NCI-H2107 treated with DMSO at 0.1 percent for 48 hours (cell line): Measurements from ENCODE around the gene A4GNT.
A peak's percentile ranks its signal among the peaks of the same experiment; 100 is the strongest.
"Not testable (repeated sequence)": the region's sequence is repeated elsewhere in the genome, so short reads cannot be mapped to it uniquely, and the experiment has no call there.

Source experiments
- DNase-seq: peaks from one replicate; lab custom pipeline; 2025; ENCODE audit not compliant: unreplicated experiment; lab: John Stamatoyannopoulos, UW

The A4GNT gene

DNA sequence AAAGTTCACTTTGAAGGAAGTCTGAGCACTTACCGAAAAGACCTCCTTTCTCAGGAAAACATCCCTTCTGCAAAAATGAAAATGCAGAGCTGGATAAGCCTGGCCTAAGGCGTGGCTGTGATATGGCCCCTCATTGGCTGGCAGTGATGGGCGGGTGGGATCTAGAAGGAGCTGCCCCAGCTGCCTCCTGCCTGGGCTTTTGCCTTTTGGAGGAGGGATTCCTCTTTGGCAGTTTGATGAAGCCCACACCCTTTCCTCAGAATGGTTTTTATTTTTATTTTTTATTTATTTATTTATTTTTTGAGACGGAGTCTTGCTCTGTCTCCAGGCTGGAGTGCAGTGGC is 12.8 kb downstream of the A4GNT start:
- DNase-seq: no peak

GRCh38 chr3:138118612-138119422 is 13.4 kb downstream of the A4GNT start:
- DNase-seq: peak; percentile 64

DNA sequence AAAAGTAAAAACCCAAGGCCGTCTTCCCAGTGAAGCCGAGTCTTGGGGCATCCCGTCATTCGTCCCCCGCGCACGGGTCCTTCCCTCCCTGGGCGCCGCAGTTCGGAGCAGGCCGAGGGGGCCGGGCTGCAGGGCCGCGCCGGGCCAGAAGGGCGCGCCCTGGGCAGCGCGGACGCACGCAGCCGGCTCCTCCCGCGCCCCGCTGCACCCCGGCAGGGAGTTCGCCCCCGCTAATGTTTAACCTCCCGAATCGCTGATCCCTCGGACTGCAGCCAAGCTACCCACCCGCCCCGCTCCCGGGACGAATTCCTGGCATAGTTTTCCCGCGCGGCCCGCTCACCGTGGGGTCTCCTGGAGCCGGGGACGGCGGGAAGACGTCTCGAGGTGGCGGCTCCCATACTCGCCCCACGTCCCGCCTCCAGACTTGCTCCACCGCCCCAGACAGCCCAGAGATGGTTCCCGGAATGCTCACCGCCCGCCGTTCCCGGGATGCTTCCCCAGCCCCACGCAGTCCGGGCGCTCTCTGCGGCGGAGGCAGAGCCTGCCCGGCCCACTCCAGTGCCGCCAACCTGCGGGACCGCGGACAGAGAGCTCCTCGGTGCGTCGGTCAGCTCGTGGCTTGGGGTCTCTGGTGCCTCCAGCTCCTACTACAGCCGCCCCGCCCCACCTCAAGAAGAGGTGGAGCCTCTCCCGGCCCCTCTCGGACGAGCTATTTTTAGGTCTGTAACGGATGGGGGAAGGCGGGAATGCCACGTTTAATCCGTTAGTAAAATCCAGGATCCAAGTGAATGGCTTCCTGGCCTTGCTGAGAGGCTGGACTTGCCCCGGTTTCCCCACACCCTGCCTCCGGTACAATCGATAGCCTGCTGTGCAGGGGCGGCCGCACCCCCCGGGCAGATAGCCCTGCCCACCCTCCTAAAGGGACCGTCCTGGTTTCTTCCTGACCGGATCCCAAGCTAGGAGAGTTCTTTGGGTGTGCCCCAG is 16.9 kb downstream of the A4GNT start, which contains the start of gene DZIP1L:
TSS of gene DZIP1L (minus strand) at position 621 of the 984 bp plus-strand sequence. CDS start 11,637 bp downstream, outside the sequence.
- DNase-seq: no peak

DNA sequence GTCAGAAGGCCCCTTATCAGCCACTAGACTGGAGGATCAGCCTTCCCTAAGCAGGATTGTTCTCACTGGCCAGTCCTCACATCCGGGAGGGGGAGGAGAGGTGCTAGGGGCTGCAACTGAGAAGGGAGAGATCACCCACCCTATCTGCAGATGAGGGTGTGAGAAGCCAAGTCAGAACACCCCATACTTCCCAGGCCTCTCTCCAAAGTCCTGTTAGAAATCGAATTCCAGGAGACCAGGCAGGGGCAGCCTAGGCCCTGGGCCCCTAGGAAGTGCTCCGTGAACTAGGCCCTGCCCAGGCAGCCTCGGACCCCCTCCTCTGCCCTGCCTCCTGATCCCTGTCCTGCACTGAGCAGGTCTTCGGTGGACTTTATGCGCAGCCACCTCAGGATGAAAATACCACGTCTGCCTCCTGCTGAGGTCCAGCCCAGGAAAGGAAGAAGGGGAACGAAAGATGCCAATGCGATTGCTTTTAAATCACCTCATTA is 17.7 kb downstream of the A4GNT start:
- DNase-seq: no peak

GRCh38 chr3:138113326-138113725 is 18.9 kb downstream of the A4GNT start:
- peak; percentile 30 for DNase-seq

GRCh38 chr3:138112362-138112761 is 19.8 kb downstream of the A4GNT start:
- no peak for DNase-seq

GRCh38 chr3:138105598-138105997 is 26.6 kb downstream of the A4GNT start:
- DNase-seq: no peak

DNA sequence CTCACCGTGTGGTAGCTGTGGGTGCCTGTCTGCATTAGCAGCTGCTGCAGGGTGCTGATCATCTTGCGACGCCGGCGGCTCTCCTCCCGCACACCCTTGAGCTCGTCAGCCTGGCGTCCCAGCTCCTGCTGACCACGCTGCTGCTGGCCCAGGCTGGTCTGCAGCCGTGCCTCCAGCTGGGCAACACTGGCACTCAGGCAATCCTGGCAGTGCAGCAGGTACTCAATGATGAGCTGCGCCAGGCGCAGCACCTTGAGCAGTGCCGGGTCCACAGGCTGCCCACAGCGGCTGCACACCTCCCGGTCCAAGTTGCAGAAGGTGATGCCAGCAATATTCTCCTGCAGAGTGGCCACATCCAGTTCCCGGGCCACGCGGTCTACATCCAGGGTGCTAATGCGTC is 28.7 kb downstream of the A4GNT start:
- no peak for DNase-seq

DNA sequence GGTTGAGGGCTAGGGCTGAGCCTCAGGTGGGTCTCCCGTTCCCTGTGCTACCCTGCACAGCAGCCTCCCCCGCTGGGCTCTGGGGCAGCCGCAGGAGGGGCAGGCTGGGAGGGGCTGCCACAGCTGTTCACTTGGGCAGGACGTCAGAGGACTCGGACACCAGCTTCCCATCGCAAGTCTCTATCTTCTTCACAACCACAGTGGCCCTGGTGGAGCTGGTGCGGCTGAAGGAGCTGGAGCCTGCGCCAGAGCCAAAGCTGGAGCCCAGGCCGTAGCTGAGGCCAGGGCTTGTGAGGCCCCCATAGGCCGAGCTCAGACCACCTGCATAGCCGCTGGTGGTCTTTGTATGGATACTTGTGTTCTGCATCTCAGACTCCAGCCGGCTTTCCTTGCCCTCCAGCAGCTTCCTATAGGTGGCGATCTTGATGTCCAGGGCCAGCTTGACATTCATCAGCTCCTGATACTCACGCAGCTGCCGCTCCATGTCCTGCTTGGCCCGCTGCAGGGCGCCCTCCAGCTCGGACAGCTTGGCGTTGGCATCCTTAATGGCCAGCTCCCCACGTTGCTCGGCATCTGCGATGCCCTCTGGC is 30.7 kb downstream of the A4GNT start:
- not testable (repeated sequence) for DNase-seq

GRCh38 chr3:138099417-138099816 is 32.8 kb downstream of the A4GNT start:
- no peak for DNase-seq

- no peak for DNase-seq
Observed at GRCh38 chr3:138097192-138098172, 34.7 kb downstream of the A4GNT start.

DNA sequence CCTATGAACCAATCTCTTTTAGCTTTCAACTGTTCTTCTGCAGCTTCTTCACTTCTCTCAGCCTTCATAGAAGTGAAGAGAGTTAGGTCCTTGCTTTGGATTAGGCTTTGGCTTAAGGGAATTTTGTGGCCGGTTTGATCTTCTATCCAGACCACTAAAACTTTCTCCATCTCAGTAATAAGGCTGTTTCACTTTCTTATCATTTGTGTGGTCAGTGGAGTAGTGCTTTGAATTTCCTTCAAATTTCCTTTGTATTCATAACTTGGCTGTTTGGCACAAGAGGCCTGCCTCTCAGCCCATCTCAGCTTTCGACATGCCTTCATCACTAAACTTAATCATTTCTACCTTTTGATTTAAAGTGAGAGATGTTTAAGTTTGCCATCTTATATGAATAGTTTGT is 38.5 kb downstream of the A4GNT start:
- DNase-seq: no peak

DNA sequence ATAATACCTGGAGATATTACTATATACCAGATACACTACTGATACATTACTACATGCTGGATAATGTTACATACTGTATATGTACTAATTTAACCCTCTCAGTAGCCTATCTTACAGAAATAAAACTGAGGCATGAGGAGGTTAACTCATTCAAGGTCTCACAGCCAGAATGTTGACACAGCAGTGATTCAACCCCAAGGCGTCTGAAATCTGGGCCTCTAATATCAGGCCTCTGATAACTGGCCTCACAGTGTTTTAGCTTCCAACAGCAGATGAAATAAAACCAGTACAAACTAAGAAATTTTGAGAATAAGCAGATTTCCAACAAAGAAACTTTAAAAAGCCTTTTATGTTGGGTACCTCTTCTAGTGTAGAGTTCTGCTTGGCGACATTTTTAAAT is 40.2 kb downstream of the A4GNT start:
- no peak for DNase-seq

DNA sequence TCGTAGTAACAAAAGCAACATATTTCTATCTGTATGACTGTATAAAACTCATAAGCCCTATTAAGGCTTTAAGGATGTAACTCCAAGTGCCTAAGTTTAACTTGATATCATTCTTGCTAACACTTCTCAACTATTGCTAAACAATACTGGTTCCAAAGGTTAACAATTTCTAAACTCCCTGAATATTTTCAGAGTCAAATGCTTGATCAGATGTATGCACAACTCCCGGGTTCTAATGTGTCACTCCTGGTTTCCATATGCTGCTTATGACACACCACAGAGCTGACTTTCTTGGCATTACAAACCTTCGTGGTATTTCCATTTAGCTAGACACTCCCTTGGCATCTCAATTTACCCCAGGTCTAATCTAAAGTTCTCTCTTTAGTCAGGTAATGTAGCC is 43.1 kb downstream of the A4GNT start:
- DNase-seq: no peak

GRCh38 chr3:138085745-138086144 is 46.4 kb downstream of the A4GNT start:
- not testable (repeated sequence) for DNase-seq

GRCh38 chr3:138084196-138084595 is 48.0 kb downstream of the A4GNT start:
- DNase-seq: no peak

DNA sequence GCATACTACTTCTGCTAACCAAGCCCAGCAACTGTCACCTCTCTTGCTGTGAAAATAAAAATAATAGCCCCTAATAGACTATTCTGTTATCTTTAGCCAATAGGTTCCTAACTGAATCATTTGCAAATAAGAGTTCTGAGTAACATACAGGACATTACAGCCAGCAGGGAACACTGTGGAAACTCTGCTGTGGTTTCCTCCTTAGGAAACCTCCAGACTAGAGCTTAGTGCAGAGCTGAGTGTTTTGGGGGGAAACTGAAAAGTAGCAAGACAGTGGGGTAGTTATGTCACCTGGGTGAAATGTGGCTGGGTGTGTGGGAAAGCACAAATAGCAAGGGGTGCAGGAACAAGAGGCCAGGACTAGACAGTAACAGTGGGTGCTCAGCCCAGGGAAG is 49.2 kb downstream of the A4GNT start:
- DNase-seq: no peak

DNA sequence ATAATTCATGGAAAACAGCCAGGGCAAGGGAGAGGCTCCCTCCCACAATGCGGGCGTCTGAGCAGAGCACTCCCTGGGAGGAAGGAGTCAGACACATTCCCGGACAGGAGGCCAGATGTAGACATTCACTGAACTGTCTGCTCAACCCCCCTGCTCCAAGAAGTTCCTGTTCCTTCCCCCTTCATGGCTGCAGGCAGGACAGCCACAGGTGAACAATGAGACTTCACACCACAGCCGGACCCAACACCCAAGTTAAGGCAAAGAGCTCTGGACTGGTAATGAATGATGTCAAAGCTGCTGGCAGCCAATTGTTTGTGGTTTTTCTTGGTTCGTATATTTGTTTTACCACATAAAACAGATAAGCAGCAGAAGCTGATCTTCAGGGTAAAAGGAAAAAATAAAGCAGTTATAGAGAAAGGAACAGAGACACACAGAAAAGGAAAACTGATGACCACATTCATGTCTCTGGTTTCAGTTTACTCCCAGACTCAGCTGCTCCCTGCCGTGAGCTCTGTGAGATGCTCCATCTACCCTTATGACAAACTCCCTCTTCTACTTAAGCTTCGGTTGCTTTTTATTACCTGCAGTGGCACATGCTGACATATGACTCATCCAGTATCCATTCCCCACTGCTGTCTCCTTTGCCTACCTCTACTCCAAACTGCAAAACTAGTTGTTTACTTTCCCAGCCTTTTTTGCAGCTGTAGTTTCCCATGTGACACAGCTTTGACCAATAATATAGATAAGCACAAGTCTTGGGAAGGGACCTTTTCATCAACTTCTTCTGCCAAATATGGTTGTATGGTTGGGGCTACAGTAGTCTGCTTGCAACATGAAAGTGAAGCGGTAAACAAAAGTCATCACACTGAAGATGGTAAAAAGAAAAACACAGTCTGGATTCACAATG is 49.9 kb downstream of the A4GNT start:
- peak; percentile 85 for DNase-seq
